ENCODE results near the gene PCDHB8.
"Not testable (repeated sequence)": the region's sequence is repeated elsewhere in the genome, so short reads cannot be mapped to it uniquely, and the experiment has no call there.

DNA sequence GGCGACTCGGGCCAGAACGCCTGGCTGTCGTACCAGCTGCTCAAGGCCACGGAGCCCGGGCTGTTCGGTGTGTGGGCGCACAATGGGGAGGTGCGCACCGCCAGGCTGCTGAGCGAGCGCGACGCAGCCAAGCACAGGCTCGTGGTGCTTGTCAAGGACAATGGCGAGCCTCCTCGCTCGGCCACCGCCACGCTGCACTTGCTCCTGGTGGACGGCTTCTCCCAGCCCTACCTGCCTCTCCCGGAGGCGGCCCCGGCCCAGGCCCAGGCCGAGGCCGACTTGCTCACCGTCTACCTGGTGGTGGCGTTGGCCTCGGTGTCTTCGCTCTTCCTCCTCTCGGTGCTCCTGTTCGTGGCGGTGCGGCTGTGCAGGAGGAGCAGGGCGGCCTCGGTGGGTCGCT, 16.7 kb downstream of the PCDHB8 start:
- TF ChIP-seq, protein P1, sequence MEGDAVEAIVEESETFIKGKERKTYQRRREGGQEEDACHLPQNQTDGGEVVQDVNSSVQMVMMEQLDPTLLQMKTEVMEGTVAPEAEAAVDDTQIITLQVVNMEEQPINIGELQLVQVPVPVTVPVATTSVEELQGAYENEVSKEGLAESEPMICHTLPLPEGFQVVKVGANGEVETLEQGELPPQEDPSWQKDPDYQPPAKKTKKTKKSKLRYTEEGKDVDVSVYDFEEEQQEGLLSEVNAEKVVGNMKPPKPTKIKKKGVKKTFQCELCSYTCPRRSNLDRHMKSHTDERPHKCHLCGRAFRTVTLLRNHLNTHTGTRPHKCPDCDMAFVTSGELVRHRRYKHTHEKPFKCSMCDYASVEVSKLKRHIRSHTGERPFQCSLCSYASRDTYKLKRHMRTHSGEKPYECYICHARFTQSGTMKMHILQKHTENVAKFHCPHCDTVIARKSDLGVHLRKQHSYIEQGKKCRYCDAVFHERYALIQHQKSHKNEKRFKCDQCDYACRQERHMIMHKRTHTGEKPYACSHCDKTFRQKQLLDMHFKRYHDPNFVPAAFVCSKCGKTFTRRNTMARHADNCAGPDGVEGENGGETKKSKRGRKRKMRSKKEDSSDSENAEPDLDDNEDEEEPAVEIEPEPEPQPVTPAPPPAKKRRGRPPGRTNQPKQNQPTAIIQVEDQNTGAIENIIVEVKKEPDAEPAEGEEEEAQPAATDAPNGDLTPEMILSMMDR (IDR thresholded peaks at IDR 0.05; ENCODE audit: extremely low read depth in 1 of 2, insufficient read depth in 1 of 2, low read depth in 1 of 2, low read length in 2 of 2), result not testable (repeated sequence)
- not testable (repeated sequence) for TF ChIP-seq POLR2AphosphoS5 (IDR thresholded peaks at IDR 0.05; ENCODE audit: insufficient read depth, low read depth, low read length)
